HCT116 (cell line): ENCODE results near the gene FMN1. TPM values are rescaled to one million over a fixed set of nuclear protein-coding genes. Genes with fewer than 3 reads are reported as not detected.

ENCODE experiments used
- ATAC-seq: fragments of 200-7000 bp; cut with Tn5 transposase; 2 replicates; pipeline ENCODE4 v1.9.1; 2020; ENCODE audit warnings: mild to moderate bottlenecking, moderate library complexity
- BruUV-seq: library from RNA; stranded (reverse); fragments of 400-500 nt; replicated peaks from 2 replicates; lab custom pipeline; 2021; lab: Mats Ljungman, UMichigan
- CTCF ChIA-PET: fragments of 300-600 bp; sonication (Branson Sonifier 250); formaldehyde crosslinking; loops from one replicate; lab custom pipeline; 2021; ENCODE audit warnings: antibody characterized with exemption; lab: Charles Lee
- POLR2A ChIA-PET: fragments of 300-600, 350-600 bp; sonication (Branson Sonifier 250); formaldehyde crosslinking; loops from one replicate; lab custom pipeline; 2021; ENCODE audit warnings: antibody characterized with exemption; lab: Charles Lee
- RAD21 ChIA-PET, 2 experiments: fragments of 300-600 bp; sonication (Branson Sonifier 250); formaldehyde crosslinking; loops; one replicate each; lab custom pipeline; 2023; ENCODE audit warnings: low total read pairs in 2 of 2; ENCODE audit not compliant: uncharacterized antibody in 2 of 2, unreplicated experiment in 2 of 2, low non-redundant PET in 1 of 2; lab: Charles Lee
- DNase-seq: peaks from one replicate; pipeline ENCODE4 v3.0.0-alpha.2; 2010; ENCODE audit warnings: low read depth, low spot score
- H2AFZ ChIP-seq: fragments of 200-600 bp; shearing (Covaris generic), sonication (generic); 2 replicates; pipeline ENCODE4 v1.6.1; 2017; ENCODE audit warnings: low read depth, mixed run types, mixed read lengths, antibody characterized with exemption, low read length; ENCODE audit not compliant: poor library complexity, severe bottlenecking
- H3K27ac ChIP-seq: 2 replicates; pipeline ENCODE4 v1.5.1; 2012; ENCODE audit warnings: low read depth, low read length
- H3K27me3 ChIP-seq: fragments of 200-600 bp; sonication (generic); 2 replicates; pipeline ENCODE4 v1.6.1; 2016; ENCODE audit warnings: mixed run types, low read length, mixed read lengths; ENCODE audit not compliant: insufficient read depth
- H3K36me3 ChIP-seq, 2 experiments: fragments of 200-500 bp in 1 of 2; fragments of 200-600 bp in 1 of 2; sonication (Bioruptor generic) in 1 of 2; sonication (generic) in 1 of 2; 2 replicates each; pipeline versions ENCODE4 v1.5.1 to v1.6.1; 2014 to 2016; ENCODE audit warnings: low read length in 2 of 2, inconsistent platforms in 1 of 2, mixed read lengths in 1 of 2, mixed run types in 1 of 2; ENCODE audit not compliant: insufficient read depth in 2 of 2, control insufficient read depth in 1 of 2
- H3K4me1 ChIP-seq, 2 experiments: fragments of 200-600 bp in 1 of 2; sonication (generic) in 1 of 2; 2 replicates each; pipeline versions ENCODE4 v1.5.1 to v1.6.1; 2012 to 2017; ENCODE audit warnings: low read length in 2 of 2, inconsistent platforms in 1 of 2, mild to moderate bottlenecking in 1 of 2, mixed read lengths in 1 of 2, mixed run types in 1 of 2, moderate library complexity in 1 of 2; ENCODE audit not compliant: insufficient read depth in 2 of 2, control insufficient read depth in 1 of 2
- H3K4me2 ChIP-seq: fragments of 200-600 bp; sonication (generic); 2 replicates; pipeline ENCODE4 v1.6.1; 2017; ENCODE audit warnings: mixed run types, low read length, mixed read lengths
- H3K4me3 ChIP-seq, 2 experiments: fragments of 200-600 bp in 1 of 2; sonication (generic) in 1 of 2; replicated peaks in 1 of 2; 2 replicates each; pipeline ENCODE4 v1.5.1; 2011 to 2016; ENCODE audit warnings: low read length in 2 of 2, control low read depth in 1 of 2, low read depth in 1 of 2, mild to moderate bottlenecking in 1 of 2, mixed read lengths in 1 of 2, mixed run types in 1 of 2
- H3K79me2 ChIP-seq: fragments of 200-600 bp; sonication (generic); 2 replicates; pipeline ENCODE4 v1.6.1; 2017; ENCODE audit warnings: mild to moderate bottlenecking, mixed run types, low read length, moderate library complexity, mixed read lengths; ENCODE audit not compliant: insufficient read depth
- H3K9ac ChIP-seq: fragments of 200-600 bp; sonication (generic); 2 replicates; pipeline ENCODE4 v1.6.1; 2016; ENCODE audit warnings: low read length, mixed read lengths
- H3K9me2 ChIP-seq: fragments of 200-600 bp; sonication (generic), shearing (Covaris generic); 2 replicates; pipeline ENCODE4 v1.6.1; 2017; ENCODE audit warnings: mixed run types, mild to moderate bottlenecking, moderate library complexity; ENCODE audit not compliant: insufficient read depth
- H3K9me3 ChIP-seq, 2 experiments: fragments of 200-500 bp in 1 of 2; fragments of 200-600 bp in 1 of 2; sonication (Bioruptor generic) in 1 of 2; sonication (generic) in 1 of 2; 2 replicates each; pipeline ENCODE4 v1.6.1; 2014 to 2017; ENCODE audit warnings: low read length in 2 of 2, mixed read lengths in 2 of 2, inconsistent platforms in 1 of 2, low read depth in 1 of 2, mild to moderate bottlenecking in 1 of 2, mixed run types in 1 of 2, moderate library complexity in 1 of 2; ENCODE audit not compliant: control insufficient read depth in 1 of 2, insufficient read depth in 1 of 2
- H4K20me1 ChIP-seq: fragments of 200-600 bp; sonication (generic), shearing (Covaris generic); 2 replicates; pipeline ENCODE4 v1.6.1; 2017; ENCODE audit warnings: mixed run types, mild to moderate bottlenecking, moderate library complexity; ENCODE audit not compliant: insufficient read depth
- ATF3 ChIP-seq: IDR thresholded peaks from 2 replicates; pipeline ENCODE4 v1.6.1; 2012
- CTCF ChIP-seq, 3 experiments: fragments of 200-600 bp in 1 of 3; sonication (generic) in 1 of 3; IDR thresholded peaks in 2 of 3; conservative IDR thresholded peaks in 1 of 3; 2 replicates each; pipeline ENCODE4 v1.5.1; 2012 to 2017; ENCODE audit warnings: low read depth in 2 of 3, low read length in 2 of 3, antibody characterized with exemption in 1 of 3, borderline replicate concordance in 1 of 3, control low read depth in 1 of 3, mild to moderate bottlenecking in 1 of 3, mixed read lengths in 1 of 3, mixed run types in 1 of 3, moderate library complexity in 1 of 3; ENCODE audit not compliant: insufficient read depth in 1 of 3
- FOSL1 ChIP-seq: IDR thresholded peaks from 2 replicates; pipeline ENCODE4 v1.6.1; 2012; ENCODE audit warnings: low read depth
- MAX ChIP-seq: IDR thresholded peaks from 2 replicates; pipeline ENCODE4 v1.6.1; 2012
- POLR2A ChIP-seq: IDR thresholded peaks from 2 replicates; pipeline ENCODE4 v1.7.0; 2011; ENCODE audit warnings: borderline replicate concordance; ENCODE audit not compliant: insufficient read depth, insufficient read length; ENCODE audit errors: extremely low read depth
- RAD21 ChIP-seq: IDR thresholded peaks from 2 replicates; pipeline ENCODE4 v1.6.1; 2012; ENCODE audit warnings: low read depth, mild to moderate bottlenecking
- REST ChIP-seq: IDR thresholded peaks from 2 replicates; pipeline ENCODE4 v1.6.1; 2012; ENCODE audit warnings: low read depth
- TCF7L2 ChIP-seq: IDR thresholded peaks from 2 replicates; pipeline ENCODE4 v1.7.0; 2011; ENCODE audit warnings: borderline replicate concordance, inconsistent platforms; ENCODE audit not compliant: insufficient read depth, insufficient read length; ENCODE audit errors: extremely low read depth
- ZFX ChIP-seq: fragments of 450-650 bp; IDR thresholded peaks from 2 replicates; pipeline ENCODE4 v1.6.1; 2017
- intact Hi-C: fragments of 100-400 bp; cut with micrococcal nuclease; formaldehyde crosslinking; loops from 2 replicates; pipeline ENCODE4 v1.10.0; 2022
- total RNA-seq: library from RNA; stranded (reverse); gene quantifications from one replicate; pipeline ENCODE4 v1.2.1, GENCODE V29; 2021; ENCODE audit not compliant: unreplicated experiment

FMN1 gene
- total RNA-seq, 1 experiment from 2014 or later = 0.39 TPM

- no peaks in the 10 kb centered on the region for H3K79me2 ChIP-seq
- ChIA-PET POLR2A (no interaction called here), CTCF (interaction anchor here (0.9 to 4.7 kb wide), 7 partner anchors 10 to 495 kb away, joined by 3 to 37 read pairs (median 5); no protein-coding TSS in a partner anchor), RAD21 (no interaction called here)
- peak overlapping the region; percentile 30 for H3K4me2 ChIP-seq
- H3K9me3 ChIP-seq = no peaks in the 10 kb centered on the region
- H3K4me3 ChIP-seq = no peak overlapping the region
- ATAC-seq (peak; percentile 74), DNase-seq (no peak)
- H3K36me3 ChIP-seq = no peaks in the 10 kb centered on the region
- no peaks in the 10 kb centered on the region for H4K20me1 ChIP-seq
- no peak overlapping the region for H3K27ac ChIP-seq
- BruUV-seq = no TSS peak
- peaks cover 0 to 30% of the 10 kb centered on the region in 2 experiments; a peak in 3 of 4 replicates for H3K4me1 ChIP-seq
- H3K27me3 ChIP-seq = peaks cover 3% of the 10 kb centered on the region; the same call in 1 of the 2 replicates
- intact Hi-C loops = loop anchor here (2.0 to 10.0 kb wide), 2 partner anchors 366 to 432 kb away; no protein-coding TSS in a partner anchor
- H3K9me2 ChIP-seq = no peaks in the 10 kb centered on the region
- no peak for TF ChIP-seq POLR2A
- peak; percentile 28 to 77 (median 66); a peak in 5 of 6 replicates for TF ChIP-seq CTCF (IDR thresholded peaks at IDR 0.05 in 2 of 3, conservative IDR thresholded peaks at IDR 0.05 in 1 of 3; ENCODE audit: borderline replicate concordance in 1 of 3, insufficient read depth in 1 of 3, low read depth in 2 of 3, low read length in 2 of 3)
- TF ChIP-seq RAD21 = peak; percentile 50; the same call in 1 of the 2 replicates
- no peak overlapping the region for H3K9ac ChIP-seq
- no peak overlapping the region for H2AFZ ChIP-seq
Observed at GRCh38 chr15:33242669-33243191, 48.2 kb upstream of the FMN1 start.

GRCh38 chr15:33242165-33242564, 47.7 kb upstream of the FMN1 start:
- Histone ChIP-seq H2AFZ (no peak overlapping the region), H3K9ac (no peak overlapping the region), H3K27me3 (peaks cover 9% of the 10 kb centered on the region), H3K36me3 (no peaks in the 10 kb centered on the region), H3K4me1 (peaks cover 0 to 30% of the 10 kb centered on the region in 2 experiments; a peak in 3 of 4 replicates), H3K9me3 (no peaks in the 10 kb centered on the region), H4K20me1 (no peaks in the 10 kb centered on the region), H3K79me2 (no peaks in the 10 kb centered on the region), H3K9me2 (no peaks in the 10 kb centered on the region), H3K27ac (no peak overlapping the region), H3K4me2 (peak overlapping the region; percentile 30), H3K4me3 (no peak overlapping the region)
- intact Hi-C loops = loop anchor here (2.0 to 10.0 kb wide), 2 partner anchors 367 to 433 kb away; no protein-coding TSS in a partner anchor
- POLR2A ChIA-PET = no interaction called here
- BruUV-seq = no TSS peak
- CTCF ChIA-PET = interaction anchor here (0.5 to 4.7 kb wide), 5 partner anchors 50 to 496 kb away, joined by 3 to 37 read pairs (median 5); no protein-coding TSS in a partner anchor
- no peak for ATAC-seq
- DNase-seq = no peak
- RAD21 ChIA-PET = no interaction called here
- TF ChIP-seq TCF7L2 = no peak
- TF ChIP-seq RAD21 = no peak
- no peak for TF ChIP-seq FOSL1
- TF ChIP-seq REST = no peak
- no peak for TF ChIP-seq ATF3
- no peak for TF ChIP-seq ZFX
- no peak for TF ChIP-seq MAX
